CD4-positive, alpha-beta T cell (primary cell): ENCODE measurements around the gene DGCR6L. TPM values are rescaled to one million over a fixed set of nuclear protein-coding genes. Genes with fewer than 3 reads are reported as not detected.
"Not testable (repeated sequence)": the region's sequence is repeated elsewhere in the genome, so short reads cannot be mapped to it uniquely, and the experiment has no call there.

Experiments used
- ATAC-seq: fragments of 200-7000 bp; cut with Tn5 transposase; one replicate; pipeline ENCODE4 v1.10.0; 2022; ENCODE audit warnings: mild to moderate bottlenecking; ENCODE audit not compliant: poor library complexity
- CTCF ChIA-PET: fragments of 350-600 bp; sonication (Branson Sonifier 250); formaldehyde crosslinking; loops from one replicate; lab custom pipeline; 2021; ENCODE audit warnings: antibody characterized with exemption, inconsistent platforms; lab: Charles Lee
- POLR2A ChIA-PET: fragments of 350-600 bp; sonication (Branson Sonifier 250); formaldehyde crosslinking; loops from one replicate; lab custom pipeline; 2021; ENCODE audit warnings: antibody characterized with exemption, inconsistent platforms; lab: Charles Lee
- DNase-seq, 14 experiments: peaks; one replicate each; pipeline ENCODE4 v3.0.0-alpha.2; 2013 to 2020; ENCODE audit warnings: mixed read lengths in 2 of 14
- H3K27ac ChIP-seq, 2 donors: one replicate each; pipeline versions ENCODE4 v1.5.1 to v1.7.0; 2013; ENCODE audit warnings: low read length in 2 of 2, low read depth in 1 of 2, mild to moderate bottlenecking in 1 of 2
- H3K27me3 ChIP-seq, 2 experiments: 1 replicate in 1 of 2; 2 replicates in 1 of 2; pipeline versions ENCODE4 v1.6.1 to v1.7.0; 2013; ENCODE audit warnings: low read length in 2 of 2, control low read depth in 1 of 2, mild to moderate bottlenecking in 1 of 2, moderate library complexity in 1 of 2; ENCODE audit not compliant: insufficient read depth in 2 of 2, control insufficient read depth in 1 of 2
- H3K36me3 ChIP-seq: one replicate; pipeline ENCODE4 v1.6.1; 2013; ENCODE audit warnings: low read length, control low read depth; ENCODE audit not compliant: insufficient read depth
- H3K4me1 ChIP-seq: one replicate; pipeline ENCODE4 v1.6.1; 2013; ENCODE audit warnings: low read length, control low read depth; ENCODE audit not compliant: insufficient read depth
- H3K4me3 ChIP-seq: one replicate; pipeline ENCODE4 v1.5.1; 2013; ENCODE audit warnings: mild to moderate bottlenecking, low read length, moderate library complexity
- H3K9me3 ChIP-seq, 2 experiments: 1 replicate in 1 of 2; 2 replicates in 1 of 2; pipeline versions ENCODE4 v1.6.1 to v1.7.0; 2013; ENCODE audit warnings: low read length in 2 of 2, mild to moderate bottlenecking in 2 of 2, control low read depth in 1 of 2, moderate library complexity in 1 of 2; ENCODE audit not compliant: control insufficient read depth in 1 of 2, insufficient read depth in 1 of 2
- H3K27ac Mint-ChIP-seq: one replicate; pipeline ENCODE4 v1.8.0; 2020; ENCODE audit warnings: mixed read lengths
- H3K27me3 Mint-ChIP-seq: one replicate; pipeline ENCODE4 v1.8.0; 2021; ENCODE audit warnings: mixed read lengths
- H3K36me3 Mint-ChIP-seq: one replicate; pipeline ENCODE4 v1.8.0; 2021; ENCODE audit warnings: low read depth, mixed read lengths
- H3K4me1 Mint-ChIP-seq: one replicate; pipeline ENCODE4 v1.8.0; 2021; ENCODE audit warnings: low read depth, mixed read lengths
- H3K4me3 Mint-ChIP-seq: one replicate; pipeline ENCODE4 v1.8.0; 2020; ENCODE audit warnings: mild to moderate bottlenecking, mixed read lengths
- H3K9me3 Mint-ChIP-seq: one replicate; pipeline ENCODE4 v1.8.0; 2020; ENCODE audit warnings: mixed read lengths
- intact Hi-C, 2 experiments: fragments of 100-400 bp; cut with DNase I in 1 of 2; cut with micrococcal nuclease in 1 of 2; formaldehyde crosslinking; loops; one replicate each; pipeline versions ENCODE4 v1.15.1 to v1.9.0; 2023 to 2025; cut with DNase I, micrococcal nuclease
- total RNA-seq, 174 experiments: library from RNA in 2 of 174; stranded (reverse) in 2 of 174; gene quantifications; one replicate each; pipeline ENCODE4 v1.2.3 and lab custom pipeline; 2021 to 2026
- TF ChIP-seq, protein P1 (sequence below): fragments of 200-600 bp; IDR thresholded peaks from one replicate; pipeline ENCODE4 v1.8.0; 2022; ENCODE audit warnings: antibody characterized with exemption, mild to moderate bottlenecking

The DGCR6L gene
- total RNA-seq, 2 experiments from 2014 or later, result 29.1 to 31.2 TPM

DNA sequence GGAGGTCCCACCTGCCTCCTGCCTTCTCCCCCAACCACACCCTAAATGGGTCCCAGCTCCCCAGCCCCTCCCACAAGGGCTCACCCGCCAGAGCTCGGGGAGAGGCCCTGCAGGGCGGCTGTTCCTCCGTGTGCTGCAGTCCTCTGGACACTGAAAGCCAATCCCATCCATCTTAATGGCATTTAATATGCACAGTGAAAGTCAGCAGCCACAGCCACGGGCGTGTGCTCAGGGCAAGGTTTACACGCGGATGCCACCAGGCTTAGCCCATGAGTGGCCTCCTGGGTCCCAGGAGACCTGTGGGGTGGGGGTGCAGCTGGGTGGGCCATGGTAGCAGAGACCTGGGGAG, 33.6 kb downstream of the DGCR6L start:
- H3K4me1 ChIP-seq, H3K4me1 Mint-ChIP-seq, ATAC-seq, H3K9me3 ChIP-seq, H3K36me3 ChIP-seq, DNase-seq, H3K27me3 Mint-ChIP-seq, H3K4me3 ChIP-seq, H3K9me3 Mint-ChIP-seq, H3K27ac ChIP-seq, H3K27me3 ChIP-seq, H3K36me3 Mint-ChIP-seq, POLR2A ChIA-PET, H3K4me3 Mint-ChIP-seq, H3K27ac Mint-ChIP-seq: not testable (repeated sequence)
- intact Hi-C loops, result loop anchor here in 1 of 2 experiments (10.0 kb wide), 1 partner anchor 321 kb away; no protein-coding TSS in a partner anchor
- CTCF ChIA-PET, result interaction anchor here (1.1 kb wide), 1 partner anchor 129 kb away, joined by 6 read pairs; no protein-coding TSS in a partner anchor

DNA sequence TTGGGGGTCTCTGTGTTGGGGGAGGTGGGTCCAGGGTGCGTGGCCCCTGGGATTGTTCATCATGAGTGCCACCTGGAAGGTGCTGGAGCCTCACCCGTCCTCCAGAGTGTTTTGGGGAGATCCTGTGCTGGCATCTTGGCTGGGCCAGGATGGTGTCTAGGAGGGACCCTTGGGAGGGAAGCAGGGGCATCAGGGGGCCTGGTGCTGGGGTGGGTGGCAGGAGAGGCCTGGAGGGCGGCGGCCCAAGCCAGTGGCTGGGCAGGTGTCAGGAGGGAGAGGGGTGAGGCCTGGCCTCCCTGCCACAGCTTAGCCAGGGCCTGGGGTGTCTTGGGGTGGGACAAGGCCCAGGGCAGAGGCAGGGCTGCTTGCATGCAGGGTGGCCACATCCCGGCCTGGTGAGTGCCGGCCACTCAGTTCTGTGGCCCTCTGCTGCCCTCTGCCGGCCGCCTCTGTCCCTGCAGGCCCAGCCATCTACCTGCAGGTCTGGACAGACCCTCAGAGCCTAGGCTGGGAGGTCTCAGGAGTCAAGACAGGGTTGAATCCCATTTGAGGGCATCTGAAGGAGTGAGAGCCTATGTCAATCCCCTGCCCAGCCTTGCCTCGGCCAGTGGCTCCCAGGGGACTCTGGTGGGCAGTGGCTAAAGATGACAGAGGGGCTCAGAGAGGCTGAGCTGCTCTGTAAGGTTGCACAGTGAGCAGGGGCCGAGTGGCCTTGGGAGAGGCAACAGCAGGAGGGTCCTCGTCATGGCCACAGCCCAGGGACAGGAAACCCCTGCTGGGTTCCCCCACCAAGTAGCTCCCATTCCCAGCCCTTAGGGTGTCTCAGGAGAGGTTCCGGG, 34.2 kb downstream of the DGCR6L start:
- H3K27me3 ChIP-seq, H3K27ac Mint-ChIP-seq, H3K9me3 ChIP-seq, H3K4me3 Mint-ChIP-seq, H3K36me3 ChIP-seq, H3K27me3 Mint-ChIP-seq, H3K4me3 ChIP-seq, H3K4me1 Mint-ChIP-seq, H3K27ac ChIP-seq, H3K9me3 Mint-ChIP-seq, POLR2A ChIA-PET, H3K4me1 ChIP-seq, H3K36me3 Mint-ChIP-seq: not testable (repeated sequence)
- CTCF ChIA-PET, result interaction anchor here (1.1 kb wide), 1 partner anchor 129 kb away, joined by 6 read pairs; no protein-coding TSS in a partner anchor
- DNase-seq, result peak; percentile 43 to 88 (median 76)
- intact Hi-C loops, result loop anchor here (1.0 to 10.0 kb wide), 4 partner anchors 17 to 321 kb away; partner anchors contain the start of gene RTN4R (in 1 of the 2)
- peak; percentile 88 for ATAC-seq
- TF ChIP-seq, protein P1, sequence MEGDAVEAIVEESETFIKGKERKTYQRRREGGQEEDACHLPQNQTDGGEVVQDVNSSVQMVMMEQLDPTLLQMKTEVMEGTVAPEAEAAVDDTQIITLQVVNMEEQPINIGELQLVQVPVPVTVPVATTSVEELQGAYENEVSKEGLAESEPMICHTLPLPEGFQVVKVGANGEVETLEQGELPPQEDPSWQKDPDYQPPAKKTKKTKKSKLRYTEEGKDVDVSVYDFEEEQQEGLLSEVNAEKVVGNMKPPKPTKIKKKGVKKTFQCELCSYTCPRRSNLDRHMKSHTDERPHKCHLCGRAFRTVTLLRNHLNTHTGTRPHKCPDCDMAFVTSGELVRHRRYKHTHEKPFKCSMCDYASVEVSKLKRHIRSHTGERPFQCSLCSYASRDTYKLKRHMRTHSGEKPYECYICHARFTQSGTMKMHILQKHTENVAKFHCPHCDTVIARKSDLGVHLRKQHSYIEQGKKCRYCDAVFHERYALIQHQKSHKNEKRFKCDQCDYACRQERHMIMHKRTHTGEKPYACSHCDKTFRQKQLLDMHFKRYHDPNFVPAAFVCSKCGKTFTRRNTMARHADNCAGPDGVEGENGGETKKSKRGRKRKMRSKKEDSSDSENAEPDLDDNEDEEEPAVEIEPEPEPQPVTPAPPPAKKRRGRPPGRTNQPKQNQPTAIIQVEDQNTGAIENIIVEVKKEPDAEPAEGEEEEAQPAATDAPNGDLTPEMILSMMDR, result peak; percentile 63

DNA sequence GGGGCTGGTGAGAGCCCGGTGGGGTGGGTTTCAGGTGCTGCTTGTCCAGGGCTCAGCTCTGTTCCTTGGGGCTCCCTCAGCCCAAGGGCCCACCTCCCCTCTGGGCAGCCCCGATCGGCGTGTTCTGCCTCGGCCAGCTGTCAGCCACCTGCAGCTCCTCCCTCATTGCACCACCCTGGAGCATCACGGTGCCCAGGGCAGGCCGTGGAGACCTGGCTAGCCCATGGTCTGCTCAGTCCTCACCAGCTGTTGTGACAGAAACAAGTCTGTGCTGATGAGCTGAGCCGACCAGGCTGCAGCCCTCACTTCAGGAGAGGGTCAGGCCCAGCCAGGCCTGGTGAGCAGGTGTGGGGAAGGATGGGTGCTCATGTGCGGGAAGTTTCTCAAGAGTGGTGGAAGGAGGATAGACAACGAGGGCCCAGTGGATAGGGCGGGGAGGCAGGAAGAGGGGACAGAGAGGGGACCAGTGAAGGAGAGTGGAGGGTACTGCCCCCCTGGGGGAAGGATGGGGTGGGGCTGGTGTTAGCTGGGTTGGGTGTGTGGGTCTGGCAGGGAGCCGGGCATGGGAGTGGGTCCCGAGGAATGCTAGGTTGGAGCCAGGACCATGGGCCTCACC, 35.3 kb downstream of the DGCR6L start:
- H3K27ac ChIP-seq, result no peak overlapping the region
- no peaks in the 10 kb centered on the region for H3K9me3 Mint-ChIP-seq
- no peak overlapping the region for H3K27ac Mint-ChIP-seq
- H3K4me3 Mint-ChIP-seq, result no peak overlapping the region
- CTCF ChIA-PET, result no interaction called here
- no peak for DNase-seq
- H3K27me3 ChIP-seq, result no peaks in the 10 kb centered on the region
- H3K4me1 ChIP-seq, result peaks cover 5% of the 10 kb centered on the region
- no peaks in the 10 kb centered on the region for H3K36me3 ChIP-seq
- H3K4me3 ChIP-seq, result no peak overlapping the region
- ATAC-seq, result no peak
- POLR2A ChIA-PET, result no interaction called here
- no peaks in the 10 kb centered on the region for H3K36me3 Mint-ChIP-seq
- intact Hi-C loops, result loop anchor here (1.0 to 10.0 kb wide), 4 partner anchors 16 to 320 kb away; partner anchors contain the start of gene RTN4R (in 1 of the 2)
- H3K9me3 ChIP-seq, result no peaks in the 10 kb centered on the region
- H3K27me3 Mint-ChIP-seq, result no peaks in the 10 kb centered on the region
- TF ChIP-seq, protein P1, result no peak
- H3K4me1 Mint-ChIP-seq, result no peaks in the 10 kb centered on the region
